Activated CD4-positive, alpha-beta T cell treated with anti-CD3 and anti-CD28 coated beads for 24 hours (primary cell): ENCODE measurements around the gene CCDC91.
"Not testable (repeated sequence)": the region's sequence is repeated elsewhere in the genome, so short reads cannot be mapped to it uniquely, and the experiment has no call there.

Experiments
- DNase-seq, 2 donors: peaks; one replicate each; pipeline ENCODE4 v3.0.0-alpha.2; 2020; ENCODE audit warnings: low read depth in 2 of 2

CCDC91 gene

GRCh38 chr12:28286352-28286751 is 96.1 kb downstream of the CCDC91 start:
- no peak for DNase-seq

- no peak for DNase-seq
Measured at GRCh38 chr12:28290262-28290661, 100.0 kb downstream of the CCDC91 start.

GRCh38 chr12:28292699-28293098 is 102.4 kb downstream of the CCDC91 start:
- DNase-seq: no peak

DNA sequence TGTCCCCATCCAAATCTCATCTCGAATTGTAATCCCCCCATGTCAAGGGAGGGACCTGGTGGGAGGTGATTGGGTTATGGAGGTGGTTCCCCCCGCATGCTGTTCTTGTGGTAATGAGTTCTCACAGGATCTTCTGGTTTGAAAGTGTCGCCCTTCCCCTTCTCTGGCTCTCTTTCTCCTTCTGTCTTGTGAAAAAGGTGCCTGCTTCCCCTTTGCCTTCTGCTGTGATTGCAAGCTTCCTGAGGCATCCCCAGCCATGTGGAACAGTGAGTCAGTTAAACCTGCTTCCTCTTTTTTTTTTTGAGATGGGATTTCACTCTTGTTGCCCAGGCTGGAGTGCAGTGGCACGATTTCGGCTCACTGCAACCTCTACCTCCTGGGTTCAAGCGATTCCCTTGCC is 104.0 kb downstream of the CCDC91 start:
- DNase-seq: no peak

DNA sequence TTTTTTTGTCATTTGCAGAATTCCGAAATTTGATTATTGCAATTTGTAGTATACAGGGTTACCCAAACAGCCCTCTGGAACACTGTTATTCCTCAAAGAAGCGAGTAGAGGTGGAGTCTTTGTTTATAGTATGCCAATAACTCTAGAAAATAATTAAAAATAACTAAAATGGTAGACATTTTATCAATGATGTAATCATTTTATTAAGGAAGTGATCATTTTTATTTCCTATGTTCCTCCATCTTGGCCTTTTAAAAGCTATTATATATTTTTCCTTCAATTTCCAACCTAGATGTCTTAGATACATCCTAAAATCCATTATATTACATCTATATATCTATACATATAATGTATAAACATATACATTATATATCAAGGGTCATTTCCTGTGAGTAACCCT is 106.0 kb downstream of the CCDC91 start:
- no peak for DNase-seq

GRCh38 chr12:28303192-28303591 is 112.9 kb downstream of the CCDC91 start:
- DNase-seq: no peak

GRCh38 chr12:28306535-28306934 is 116.3 kb downstream of the CCDC91 start:
- no peak for DNase-seq

DNA sequence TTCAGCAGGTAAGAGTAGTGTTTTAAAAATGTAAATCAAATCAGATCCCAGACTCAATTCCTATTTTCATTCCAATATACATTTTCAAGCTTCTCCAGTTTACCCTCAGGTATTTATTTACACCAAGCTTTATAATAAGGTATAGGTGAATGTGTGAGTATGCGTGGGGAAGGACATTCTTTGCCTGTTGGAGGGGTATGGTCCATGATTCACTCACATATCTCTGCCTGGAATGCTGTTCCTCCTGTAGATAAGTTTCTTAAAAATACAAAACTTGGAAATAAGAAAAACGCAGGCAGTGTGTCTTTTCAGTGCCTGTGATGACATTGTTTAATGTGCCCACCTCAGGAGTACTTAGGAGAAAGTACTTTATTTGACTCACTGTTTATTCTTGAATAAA is 118.6 kb downstream of the CCDC91 start:
- no peak for DNase-seq

GRCh38 chr12:28313631-28314030 is 123.4 kb downstream of the CCDC91 start:
- no peak for DNase-seq

- no peak for DNase-seq
Measured at GRCh38 chr12:28316049-28316448, 125.8 kb downstream of the CCDC91 start.

DNA sequence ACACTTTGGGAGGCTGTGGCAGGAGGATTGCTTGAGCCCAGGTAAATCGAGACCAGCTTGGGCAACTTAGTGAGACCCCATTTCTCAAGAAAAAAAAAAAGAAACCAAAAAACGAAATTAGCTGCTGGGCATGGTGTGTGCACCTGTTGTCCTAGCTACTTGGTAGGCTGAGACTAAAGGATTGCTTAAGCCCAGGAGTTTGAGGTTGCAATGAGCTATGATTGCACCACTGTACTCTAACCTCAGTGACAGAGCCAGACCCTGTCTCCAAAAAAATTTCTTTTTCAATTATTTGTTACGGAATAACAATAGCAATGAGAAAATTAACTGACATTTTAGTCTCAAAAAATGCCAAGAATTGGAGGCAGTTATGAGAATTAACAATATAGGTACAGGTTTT is 128.0 kb downstream of the CCDC91 start:
- DNase-seq: no peak

GRCh38 chr12:28320353-28320752 is 130.1 kb downstream of the CCDC91 start:
- no peak for DNase-seq

- no peak for DNase-seq
Measured at GRCh38 chr12:28327722-28328121, 137.5 kb downstream of the CCDC91 start.

DNA sequence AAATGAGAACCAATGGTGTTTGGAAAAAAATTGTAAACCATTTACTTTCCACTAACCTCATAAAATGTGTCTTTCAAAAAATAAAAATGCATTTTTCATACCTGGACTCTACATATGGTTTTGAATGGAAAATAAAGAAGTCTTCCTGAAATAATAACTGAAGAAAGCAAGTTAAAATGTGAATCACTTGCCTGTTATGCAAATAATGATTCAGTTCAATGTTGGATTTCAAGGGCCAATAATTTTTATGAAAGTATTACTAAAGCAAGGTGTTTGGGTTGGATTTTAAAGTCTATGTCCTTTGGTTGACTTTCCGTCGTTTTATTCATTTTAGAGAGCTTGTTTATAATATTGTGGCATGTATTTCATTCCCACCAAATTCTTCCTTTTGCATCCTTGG is 138.7 kb downstream of the CCDC91 start:
- no peak for DNase-seq

DNA sequence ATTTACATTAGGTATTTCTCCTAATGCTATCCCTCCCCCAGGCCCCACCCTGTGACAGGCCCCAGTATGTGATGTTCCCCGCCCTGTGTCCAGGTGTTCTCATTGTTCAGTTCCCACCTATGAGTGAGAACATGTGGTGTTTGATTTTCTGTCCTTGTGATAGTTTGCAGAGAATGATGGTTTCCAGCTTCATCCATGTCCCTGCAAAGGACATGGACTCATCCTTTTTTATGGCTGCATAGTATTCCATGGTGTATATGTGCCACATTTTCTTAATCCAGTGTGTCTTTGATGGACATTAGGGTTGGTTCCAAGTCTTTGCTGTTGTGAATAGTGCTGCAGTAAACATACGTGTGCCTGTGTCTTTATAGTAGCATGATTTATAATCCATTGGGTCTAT is 139.5 kb downstream of the CCDC91 start:
- not testable (repeated sequence) for DNase-seq

DNA sequence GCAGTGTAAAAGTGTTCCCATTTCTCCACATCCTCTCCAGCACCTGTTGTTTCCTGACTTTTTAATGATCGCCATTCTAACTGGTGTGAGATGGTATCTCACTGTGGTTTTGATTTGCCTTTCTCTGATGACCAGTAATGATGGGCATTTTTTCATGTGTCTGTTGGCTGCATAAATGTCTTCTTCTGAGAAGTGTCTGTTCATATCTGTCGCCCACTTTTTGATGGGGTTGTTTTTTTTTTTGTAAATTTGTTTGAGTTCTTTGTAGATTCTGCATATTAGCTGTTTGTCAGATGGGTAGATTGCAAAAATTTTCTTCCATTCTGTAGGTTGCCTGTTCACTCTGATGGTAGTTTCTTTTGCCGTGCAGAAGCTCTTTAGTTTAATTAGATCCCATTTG is 140.0 kb downstream of the CCDC91 start:
- not testable (repeated sequence) for DNase-seq

DNA sequence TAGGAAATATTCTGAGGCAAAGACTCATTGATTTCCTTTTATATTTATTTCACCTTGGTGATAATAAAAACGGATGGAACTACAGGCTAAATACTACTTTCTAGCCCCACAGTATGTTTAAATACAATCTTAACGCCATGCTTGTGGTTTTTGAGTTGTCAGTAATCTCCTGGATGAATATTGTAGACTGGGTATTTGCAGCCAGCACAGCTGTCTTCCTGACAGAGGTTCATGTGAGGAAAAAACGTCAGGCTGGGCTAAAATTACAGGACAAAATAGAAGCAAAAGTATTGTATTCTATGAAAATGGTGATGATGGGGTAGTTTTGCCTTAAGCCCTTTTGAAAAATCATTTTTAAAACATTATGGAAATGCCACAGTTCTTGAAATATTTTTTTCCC is 140.9 kb downstream of the CCDC91 start:
- no peak for DNase-seq

GRCh38 chr12:28340261-28341045 is 150.2 kb downstream of the CCDC91 start:
- DNase-seq: no peak

DNA sequence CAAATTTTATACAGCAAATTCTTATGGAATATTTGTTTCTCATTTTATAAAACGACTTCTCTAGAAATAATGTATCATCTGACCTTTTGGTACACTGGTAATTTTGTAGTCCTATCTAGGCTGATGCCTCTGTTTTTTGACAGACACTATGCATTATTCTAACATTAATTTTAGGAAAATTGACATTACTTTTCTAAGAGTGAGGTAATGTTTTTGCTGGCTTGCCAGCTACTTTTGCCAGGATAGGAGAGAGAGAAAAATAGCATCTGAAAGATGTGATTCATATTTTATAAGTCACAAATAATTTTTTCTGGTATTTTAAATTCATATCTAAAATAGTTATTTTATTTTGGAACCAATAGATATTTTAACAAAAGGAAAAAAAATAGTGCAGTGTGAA is 153.5 kb downstream of the CCDC91 start:
- no peak for DNase-seq

- DNase-seq: no peak
Measured at GRCh38 chr12:28346567-28346966, 156.3 kb downstream of the CCDC91 start.

GRCh38 chr12:28349196-28349595 is 158.9 kb downstream of the CCDC91 start:
- no peak for DNase-seq

DNA sequence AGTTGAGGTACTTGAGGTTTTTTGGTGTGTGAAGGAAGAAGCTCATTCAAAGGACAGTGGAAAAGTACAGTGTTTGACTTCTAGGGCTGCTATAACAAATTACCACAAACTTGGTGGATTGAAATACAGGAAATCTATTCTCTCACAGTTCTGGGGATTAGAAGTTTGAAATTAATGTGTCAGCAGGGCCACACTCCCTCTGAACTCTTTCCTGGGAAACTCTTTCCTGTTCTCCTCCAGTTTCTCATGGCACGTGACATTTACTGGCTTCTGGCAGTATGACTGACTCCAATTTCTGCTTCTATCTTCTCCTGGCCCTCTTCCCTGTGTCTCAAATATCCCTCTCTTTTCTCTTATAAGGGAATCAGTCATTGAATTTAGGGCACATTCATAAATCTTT is 160.2 kb downstream of the CCDC91 start:
- no peak for DNase-seq

- DNase-seq: no peak
Measured at GRCh38 chr12:28351414-28351813, 161.2 kb downstream of the CCDC91 start.

- DNase-seq: no peak
Measured at GRCh38 chr12:28355161-28355560, 164.9 kb downstream of the CCDC91 start.
